CD4-positive, alpha-beta memory T cell (primary cell): ENCODE data around the gene PPM1N. TPM values are rescaled to one million over a fixed set of nuclear protein-coding genes. Genes with fewer than 3 reads are reported as not detected.
A peak's percentile ranks its signal among the peaks of the same experiment; 100 is the strongest.

Experiments
- CTCF ChIA-PET: fragments of 350-600 bp; sonication (Branson Sonifier 250); formaldehyde crosslinking; loops from one replicate; lab custom pipeline; 2021; ENCODE audit warnings: inconsistent platforms; ENCODE audit not compliant: partially characterized antibody; lab: Charles Lee
- POLR2A ChIA-PET: fragments of 350-600 bp; sonication (Branson Sonifier 250); formaldehyde crosslinking; loops from one replicate; lab custom pipeline; 2021; ENCODE audit not compliant: partially characterized antibody; lab: Charles Lee
- DNase-seq, 5 donors: peaks; one replicate each; pipeline versions ENCODE4 v3.0.0 to v3.0.0-alpha.2; 2020 to 2022; ENCODE audit warnings: mixed read lengths in 1 of 5
- H3K27ac ChIP-seq: one replicate; pipeline ENCODE4 v1.7.0; 2013; ENCODE audit warnings: low read depth, low read length
- H3K27me3 ChIP-seq: 2 replicates; pipeline ENCODE4 v1.7.0; 2013; ENCODE audit warnings: mild to moderate bottlenecking, low read length, moderate library complexity; ENCODE audit not compliant: insufficient read depth
- H3K36me3 ChIP-seq: 2 replicates; pipeline ENCODE4 v1.7.0; 2013; ENCODE audit warnings: mild to moderate bottlenecking, low read length, moderate library complexity; ENCODE audit not compliant: insufficient read depth
- H3K4me1 ChIP-seq: 2 replicates; pipeline ENCODE4 v1.7.0; 2013; ENCODE audit warnings: mild to moderate bottlenecking, low read length, moderate library complexity; ENCODE audit not compliant: insufficient read depth
- H3K4me3 ChIP-seq, 2 donors: one replicate each; pipeline ENCODE4 v1.7.0; 2013; ENCODE audit warnings: low read length in 2 of 2, mild to moderate bottlenecking in 1 of 2
- H3K9me3 ChIP-seq, 2 donors: one replicate each; pipeline ENCODE4 v1.7.0; 2013; ENCODE audit warnings: low read length in 2 of 2, control low read depth in 1 of 2; ENCODE audit not compliant: control insufficient read depth in 1 of 2
- H3K27ac Mint-ChIP-seq, 7 donors: one replicate each; pipeline ENCODE4 v1.8.0; 2020 to 2021; ENCODE audit warnings: mixed read lengths in 7 of 7, mild to moderate bottlenecking in 6 of 7, inconsistent platforms in 3 of 7, moderate library complexity in 3 of 7
- H3K27me3 Mint-ChIP-seq, 2 donors: one replicate each; pipeline ENCODE4 v1.8.0; 2020 to 2021; ENCODE audit warnings: mixed read lengths in 2 of 2
- H3K36me3 Mint-ChIP-seq, 2 donors: one replicate each; pipeline ENCODE4 v1.8.0; 2020 to 2021; ENCODE audit warnings: mixed read lengths in 2 of 2, inconsistent platforms in 1 of 2, mild to moderate bottlenecking in 1 of 2
- H3K4me1 Mint-ChIP-seq, 4 donors: one replicate each; pipeline ENCODE4 v1.8.0; 2020 to 2021; ENCODE audit warnings: mixed read lengths in 4 of 4, mild to moderate bottlenecking in 1 of 4
- H3K4me3 Mint-ChIP-seq, 8 donors: one replicate each; pipeline ENCODE4 v1.8.0; 2020 to 2021; ENCODE audit warnings: mixed read lengths in 8 of 8, mild to moderate bottlenecking in 7 of 8, moderate library complexity in 6 of 8, inconsistent platforms in 3 of 8
- H3K9me3 Mint-ChIP-seq, 8 donors: one replicate each; pipeline ENCODE4 v1.8.0; 2020 to 2021; ENCODE audit warnings: mixed read lengths in 8 of 8, mild to moderate bottlenecking in 5 of 8, inconsistent platforms in 3 of 8, moderate library complexity in 1 of 8
- intact Hi-C: fragments of 100-400 bp; cut with micrococcal nuclease; formaldehyde crosslinking; loops from one replicate; pipeline ENCODE4 v1.15.1; 2023
- polyA plus RNA-seq, 2 donors: library from polyadenylated mRNA; unstranded; fragments of 300-500 nt; fragmentation: Illumina TruSeq; gene quantifications; one replicate each; pipeline ENCODE4 v1.2.3, GENCODE V29; 2021
- total RNA-seq, 2 experiments: library from RNA; stranded (reverse); gene quantifications; one replicate each; pipeline ENCODE4 v1.2.3, GENCODE V29; 2021

The PPM1N gene
- total and polyA plus RNA-seq, 4 experiments from 2014 or later: 3.7 to 7.9 (median 4.9) TPM

DNA sequence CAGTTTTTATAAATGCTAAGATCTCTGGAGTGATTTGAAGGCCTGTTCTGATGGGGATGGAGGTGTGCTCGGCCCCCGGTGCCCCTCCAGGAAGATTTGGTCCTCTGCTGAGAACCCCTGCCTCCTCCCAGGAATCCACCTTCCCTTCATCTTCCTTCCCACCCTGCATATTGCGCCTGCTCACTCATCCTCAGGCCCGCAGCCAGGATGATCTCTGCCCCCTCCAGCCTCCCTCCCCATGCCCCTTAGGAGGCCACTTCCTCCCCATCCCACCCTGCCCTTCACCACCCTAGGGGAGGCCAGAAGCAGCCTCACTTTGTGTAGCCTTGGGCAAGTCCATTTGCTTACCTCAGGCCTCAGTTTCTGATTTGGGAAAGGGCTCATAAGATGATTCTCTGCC lies 28.7 kb downstream of the PPM1N start:
- H3K4me1 ChIP-seq: peaks cover 9% of the 10 kb centered on the region
- no peak overlapping the region for H3K27ac ChIP-seq
- no peak overlapping the region for H3K4me3 ChIP-seq
- peaks cover 7 to 21% (median 15%) of the 10 kb centered on the region in 4 donors for H3K4me1 Mint-ChIP-seq
- H3K9me3 ChIP-seq: no peaks in the 10 kb centered on the region
- H3K9me3 Mint-ChIP-seq: peaks cover 0 to 10% (median 4%) of the 10 kb centered on the region in 8 donors
- ChIA-PET CTCF (interaction anchor here (0.7 to 2.3 kb wide), 4 partner anchors 11 to 31 kb away, joined by 3 to 7 read pairs (median 3); no protein-coding TSS in a partner anchor), POLR2A (interaction anchor here (0.7 to 0.9 kb wide), 2 partner anchors 31 to 48 kb away, joined by 3 read pairs; partner anchors contain the start of gene RTN2)
- H3K27me3 ChIP-seq: no peaks in the 10 kb centered on the region
- no peak overlapping the region for H3K27ac Mint-ChIP-seq
- intact Hi-C loops: no loop called here
- H3K27me3 Mint-ChIP-seq: peaks cover 0 to 2% of the 10 kb centered on the region in 2 donors
- peaks cover 21 to 44% of the 10 kb centered on the region in 2 donors for H3K36me3 Mint-ChIP-seq
- H3K4me3 Mint-ChIP-seq: no peak overlapping the region
- DNase-seq: no peak
- H3K36me3 ChIP-seq: peaks cover 22% of the 10 kb centered on the region

DNA sequence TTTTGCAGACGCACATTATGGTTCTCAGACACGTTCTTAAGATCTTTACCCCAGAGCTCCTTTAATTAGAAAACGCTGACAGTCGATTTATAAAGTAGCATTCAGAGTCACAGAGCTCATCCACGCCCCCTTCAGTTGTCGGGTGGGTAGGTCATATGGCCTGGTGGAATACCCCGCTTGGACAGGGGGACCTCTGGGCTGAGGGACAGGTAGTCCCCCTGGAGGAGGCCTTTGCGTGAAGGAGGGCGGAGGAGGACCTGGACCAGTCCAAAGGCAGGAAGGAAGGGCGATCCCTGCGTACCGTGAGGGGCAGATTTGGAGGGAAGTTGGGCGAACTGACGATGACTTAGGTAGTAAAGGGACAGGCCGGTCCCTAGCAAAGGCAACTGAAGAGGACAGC lies 29.5 kb downstream of the PPM1N start:
- peak overlapping the region in 5 of 7 donors; percentile 18 to 88 (median 44) for H3K27ac Mint-ChIP-seq
- H3K27me3 Mint-ChIP-seq: peaks cover 0 to 2% of the 10 kb centered on the region in 2 donors
- H3K4me3 ChIP-seq: no peak overlapping the region
- intact Hi-C loops: no loop called here
- no peak for DNase-seq
- peaks cover 22% of the 10 kb centered on the region for H3K36me3 ChIP-seq
- peaks cover 21 to 40% of the 10 kb centered on the region in 2 donors for H3K36me3 Mint-ChIP-seq
- H3K9me3 Mint-ChIP-seq: peaks cover 0 to 10% (median 4%) of the 10 kb centered on the region in 8 donors
- H3K27ac ChIP-seq: no peak overlapping the region
- H3K27me3 ChIP-seq: no peaks in the 10 kb centered on the region
- CTCF ChIA-PET: interaction anchor here (0.7 to 0.8 kb wide), 2 partner anchors 10 to 31 kb away, joined by 3 read pairs; no protein-coding TSS in a partner anchor
- POLR2A ChIA-PET: interaction anchor here (0.7 to 0.9 kb wide), 2 partner anchors 31 to 49 kb away, joined by 3 read pairs; partner anchors contain the start of gene RTN2
- H3K4me1 Mint-ChIP-seq: peaks cover 7 to 21% (median 15%) of the 10 kb centered on the region in 4 donors
- no peaks in the 10 kb centered on the region for H3K9me3 ChIP-seq
- no peak overlapping the region for H3K4me3 Mint-ChIP-seq
- H3K4me1 ChIP-seq: peaks cover 9% of the 10 kb centered on the region

DNA sequence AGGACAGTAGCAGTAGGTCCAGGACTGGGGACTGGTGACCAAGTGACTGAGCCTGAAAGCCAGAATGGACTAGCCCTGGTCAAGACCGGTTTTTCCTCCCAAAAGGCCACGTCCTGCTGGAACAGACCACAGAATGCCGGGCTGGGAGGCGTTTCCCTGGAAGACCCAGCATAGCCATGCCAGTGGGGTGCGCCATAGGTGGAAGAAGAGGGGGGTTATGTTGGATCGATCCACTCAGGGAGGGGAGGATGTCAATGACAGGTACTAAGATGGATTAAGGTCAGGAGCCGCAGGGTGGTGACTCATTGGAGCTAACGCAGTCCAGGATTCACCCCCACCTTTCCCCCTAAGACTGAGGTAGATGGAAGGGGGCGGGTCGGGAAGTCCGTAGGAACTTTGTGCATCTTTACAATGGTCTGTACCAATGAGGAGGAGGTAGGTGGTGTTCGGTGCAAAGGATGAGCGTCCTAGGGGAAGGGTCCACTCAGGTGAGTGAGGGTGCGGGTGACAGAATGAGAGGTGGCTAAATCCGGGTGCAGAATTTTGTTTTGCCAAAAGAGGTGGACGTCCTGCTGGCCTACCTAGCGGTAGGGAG lies 30.0 kb downstream of the PPM1N start:
- Histone ChIP-seq H3K27ac (no peak overlapping the region), H3K4me1 (peaks cover 9% of the 10 kb centered on the region), H3K9me3 (no peaks in the 10 kb centered on the region), H3K36me3 (peaks cover 22% of the 10 kb centered on the region), H3K27me3 (no peaks in the 10 kb centered on the region), H3K4me3 (no peak overlapping the region)
- Mint-ChIP-seq H3K4me1 (peaks cover 7 to 21% (median 15%) of the 10 kb centered on the region in 4 donors), H3K4me3 (peak overlapping the region in 4 of 8 donors; percentile 23 to 51 (median 32)), H3K36me3 (peaks cover 21 to 37% of the 10 kb centered on the region in 2 donors), H3K27me3 (peaks cover 0 to 2% of the 10 kb centered on the region in 2 donors), H3K27ac (peak overlapping the region in 1 of 7 donors; percentile 26), H3K9me3 (peaks cover 0 to 10% (median 4%) of the 10 kb centered on the region in 8 donors)
- no peak for DNase-seq
- ChIA-PET CTCF (interaction anchor here (1.3 kb wide), 1 partner anchor 114 kb away, joined by 3 read pairs; no protein-coding TSS in a partner anchor), POLR2A (interaction anchor here (1.1 to 1.6 kb wide), 2 partner anchors 89 to 111 kb away, joined by 3 read pairs; partner anchors contain the start of gene EML2)
- intact Hi-C loops: no loop called here

DNA sequence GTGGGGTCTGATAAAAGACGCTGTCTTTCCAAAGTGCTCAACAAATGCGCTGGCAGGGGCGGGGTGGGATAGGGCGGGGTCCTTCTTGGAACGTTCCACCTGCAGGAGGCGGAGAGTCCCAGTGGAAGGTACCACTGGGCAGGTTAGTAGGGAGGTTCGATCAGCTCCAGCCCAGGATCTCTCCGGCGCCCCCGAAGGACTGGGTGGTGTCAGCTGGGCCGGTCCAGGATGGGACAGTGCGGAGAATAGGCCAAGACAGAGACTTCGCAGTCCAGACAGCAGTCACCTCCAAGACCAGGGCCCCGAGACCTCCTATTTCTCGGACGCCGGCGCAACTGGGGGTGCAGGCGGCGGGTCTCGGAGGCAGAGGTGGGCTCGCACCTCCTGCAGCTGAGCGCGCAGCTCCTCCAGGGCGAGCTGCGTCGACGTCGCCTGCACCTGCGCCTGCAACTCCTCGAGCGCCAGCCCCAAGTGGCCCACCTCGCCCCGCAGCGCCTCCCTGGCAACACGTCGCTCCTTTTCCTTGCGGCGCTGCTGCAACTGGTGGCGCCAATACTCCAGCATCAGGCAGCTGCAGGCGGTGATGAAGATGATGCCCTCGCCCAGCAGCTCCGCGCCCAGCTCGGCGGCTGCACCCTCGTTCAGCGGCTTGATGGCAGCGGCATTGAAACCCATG lies 30.6 kb downstream of the PPM1N start:
- intact Hi-C loops: no loop called here
- Histone ChIP-seq H3K4me1 (peaks cover 6% of the 10 kb centered on the region), H3K4me3 (no peak overlapping the region), H3K9me3 (no peaks in the 10 kb centered on the region), H3K27ac (no peak overlapping the region), H3K27me3 (no peaks in the 10 kb centered on the region), H3K36me3 (peaks cover 22% of the 10 kb centered on the region)
- no peak for DNase-seq
- Mint-ChIP-seq H3K4me3 (peak overlapping the region in 1 of 8 donors; percentile 62), H3K27ac (no peak overlapping the region), H3K36me3 (peaks cover 16 to 31% of the 10 kb centered on the region in 2 donors), H3K27me3 (peaks cover 0 to 2% of the 10 kb centered on the region in 2 donors), H3K4me1 (peaks cover 2 to 15% (median 10%) of the 10 kb centered on the region in 4 donors), H3K9me3 (peaks cover 0 to 10% (median 4%) of the 10 kb centered on the region in 8 donors)
- CTCF ChIA-PET: interaction anchor here (1.3 kb wide), 1 partner anchor 113 kb away, joined by 3 read pairs; no protein-coding TSS in a partner anchor
- POLR2A ChIA-PET: interaction anchor here (1.1 to 1.6 kb wide), 2 partner anchors 90 to 111 kb away, joined by 3 read pairs; partner anchors contain the start of gene EML2

DNA sequence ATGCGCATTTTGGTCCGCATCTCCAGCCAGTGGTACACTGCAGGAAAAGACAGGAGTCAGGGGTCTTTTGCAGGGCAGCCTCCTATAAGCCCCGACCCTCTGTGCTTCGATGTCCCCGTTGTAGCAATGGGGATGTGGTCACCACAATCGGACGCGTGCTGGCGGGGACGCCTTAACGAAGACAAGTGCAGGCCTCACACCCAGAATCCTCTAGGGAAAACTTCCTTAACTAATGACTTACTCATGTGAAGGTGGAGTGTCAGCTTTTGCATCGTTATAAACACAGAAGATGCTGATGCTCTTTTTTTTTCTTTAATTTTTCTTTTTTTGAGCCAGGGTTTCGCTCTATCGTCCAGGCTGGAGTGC lies 31.2 kb downstream of the PPM1N start:
- Mint-ChIP-seq H3K36me3 (peaks cover 15 to 26% of the 10 kb centered on the region in 2 donors), H3K9me3 (peaks cover 0 to 10% (median 4%) of the 10 kb centered on the region in 8 donors), H3K4me1 (peaks cover 2 to 13% (median 10%) of the 10 kb centered on the region in 4 donors), H3K27me3 (peaks cover 0 to 2% of the 10 kb centered on the region in 2 donors), H3K4me3 (peak overlapping the region in 1 of 8 donors; percentile 62), H3K27ac (no peak overlapping the region)
- ChIA-PET POLR2A (interaction anchor here (1.6 kb wide), 1 partner anchor 90 kb away, joined by 3 read pairs; no protein-coding TSS in a partner anchor), CTCF (interaction anchor here (1.3 kb wide), 1 partner anchor 113 kb away, joined by 3 read pairs; no protein-coding TSS in a partner anchor)
- Histone ChIP-seq H3K27me3 (no peaks in the 10 kb centered on the region), H3K36me3 (peaks cover 19% of the 10 kb centered on the region), H3K4me3 (no peak overlapping the region), H3K27ac (no peak overlapping the region), H3K4me1 (peaks cover 6% of the 10 kb centered on the region), H3K9me3 (no peaks in the 10 kb centered on the region)
- DNase-seq: no peak
- intact Hi-C loops: no loop called here

DNA sequence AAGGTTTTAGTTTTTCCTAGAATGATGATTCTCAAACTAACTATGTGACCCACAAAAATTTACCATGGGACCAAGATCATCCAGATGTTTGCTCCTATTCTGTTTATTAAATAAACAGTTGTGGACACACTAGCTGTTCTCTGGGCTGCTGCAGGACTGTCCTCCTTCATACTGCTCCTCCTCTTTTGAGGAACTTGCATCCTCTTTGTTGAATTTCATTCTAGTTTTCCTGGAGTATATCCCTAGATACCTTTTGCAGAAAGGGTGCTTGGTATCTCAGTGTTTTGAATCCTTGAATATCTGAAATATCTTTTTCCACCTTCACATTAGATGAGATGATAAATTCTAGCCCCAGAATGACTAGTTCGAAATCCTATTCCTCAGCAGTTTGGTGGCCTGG lies 33.1 kb downstream of the PPM1N start:
- Mint-ChIP-seq H3K27ac (no peak overlapping the region), H3K36me3 (peaks cover 11 to 18% of the 10 kb centered on the region in 2 donors), H3K4me3 (no peak overlapping the region), H3K27me3 (peaks cover 0 to 2% of the 10 kb centered on the region in 2 donors), H3K4me1 (peaks cover 2 to 13% (median 10%) of the 10 kb centered on the region in 4 donors), H3K9me3 (peaks cover 0 to 10% (median 4%) of the 10 kb centered on the region in 8 donors)
- H3K9me3 ChIP-seq: no peaks in the 10 kb centered on the region
- POLR2A ChIA-PET: no interaction called here
- no peak overlapping the region for H3K27ac ChIP-seq
- intact Hi-C loops: no loop called here
- no peaks in the 10 kb centered on the region for H3K27me3 ChIP-seq
- peaks cover 6% of the 10 kb centered on the region for H3K4me1 ChIP-seq
- DNase-seq: no peak
- no peaks in the 10 kb centered on the region for H3K36me3 ChIP-seq
- CTCF ChIA-PET: no interaction called here
- H3K4me3 ChIP-seq: no peak overlapping the region
